Fibroblast of skin of left biceps (primary cell): Measurements from ENCODE around the gene ANO8.
"Not testable (repeated sequence)": the region's sequence is repeated elsewhere in the genome, so short reads cannot be mapped to it uniquely, and the experiment has no call there.

Experiments used
- DNase-seq, 2 experiments: peaks; one replicate each; pipeline ENCODE4 v3.0.0-alpha.2; 2013; ENCODE audit warnings: low read depth in 2 of 2

The ANO8 gene

DNA sequence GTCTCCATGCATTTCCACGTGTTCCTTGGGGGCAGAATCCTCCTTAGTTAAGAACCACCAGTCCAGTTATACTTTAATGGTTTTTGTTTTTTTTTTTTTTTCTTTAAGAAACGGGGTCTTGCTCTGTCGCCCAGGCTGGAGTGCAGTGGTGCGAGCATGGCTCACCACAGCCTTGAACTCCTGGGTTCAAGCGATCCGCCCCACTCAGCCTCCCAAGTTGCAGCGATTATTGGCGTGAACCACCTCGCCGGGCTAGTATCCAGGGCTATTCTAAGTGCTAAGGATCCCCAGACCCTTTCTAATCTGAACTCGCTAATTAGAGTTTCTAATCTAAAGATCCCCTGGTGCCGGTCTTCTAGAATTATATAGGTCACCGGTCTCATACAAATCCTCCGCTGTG lies 41.0 kb downstream of the ANO8 start:
- no peak for DNase-seq

- peak; percentile 61 to 65 for DNase-seq
Measured at GRCh38 chr19:17292301-17293074, 42.2 kb downstream of the ANO8 start.

GRCh38 chr19:17289489-17289888 lies 45.2 kb downstream of the ANO8 start:
- DNase-seq = peak; percentile 49 to 54

- DNase-seq = no peak
Measured at GRCh38 chr19:17286752-17287151, 47.9 kb downstream of the ANO8 start.

DNA sequence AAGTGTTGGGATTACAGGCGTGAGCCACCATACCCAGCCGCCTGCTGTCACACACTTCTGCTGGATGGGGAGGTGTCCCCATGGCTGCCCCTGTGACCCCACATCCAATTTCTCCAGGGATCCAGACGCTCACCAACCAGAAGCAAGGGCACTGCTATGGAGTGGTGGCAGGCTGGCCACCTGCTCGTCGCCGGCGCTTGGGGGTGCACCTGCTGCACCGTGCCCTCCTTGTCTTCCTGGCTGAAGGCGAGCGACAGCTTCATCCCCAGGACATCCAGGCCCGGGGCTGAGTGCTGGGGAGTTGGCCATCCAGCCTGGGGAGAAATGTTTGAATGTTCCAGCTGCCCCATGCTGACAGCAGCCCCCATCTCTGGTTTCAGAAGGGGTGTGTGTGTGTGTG lies 48.4 kb downstream of the ANO8 start:
- DNase-seq = no peak

GRCh38 chr19:17285415-17286135 lies 49.1 kb downstream of the ANO8 start:
- DNase-seq = no peak

GRCh38 chr19:17283504-17283996 lies 51.1 kb downstream of the ANO8 start:
- DNase-seq = no peak

- DNase-seq = peak; percentile 18 to 21
Measured at GRCh38 chr19:17282488-17283125, 52.0 kb downstream of the ANO8 start.

GRCh38 chr19:17281391-17282304 lies 53.0 kb downstream of the ANO8 start, which contains the start of gene ANKLE1:
ANKLE1 (plus strand) TSS chr19:17281901; CDS start chr19:17281921, 20 bp downstream.
- no peak for DNase-seq

GRCh38 chr19:17279436-17279835 lies 55.2 kb downstream of the ANO8 start:
- DNase-seq = no peak

DNA sequence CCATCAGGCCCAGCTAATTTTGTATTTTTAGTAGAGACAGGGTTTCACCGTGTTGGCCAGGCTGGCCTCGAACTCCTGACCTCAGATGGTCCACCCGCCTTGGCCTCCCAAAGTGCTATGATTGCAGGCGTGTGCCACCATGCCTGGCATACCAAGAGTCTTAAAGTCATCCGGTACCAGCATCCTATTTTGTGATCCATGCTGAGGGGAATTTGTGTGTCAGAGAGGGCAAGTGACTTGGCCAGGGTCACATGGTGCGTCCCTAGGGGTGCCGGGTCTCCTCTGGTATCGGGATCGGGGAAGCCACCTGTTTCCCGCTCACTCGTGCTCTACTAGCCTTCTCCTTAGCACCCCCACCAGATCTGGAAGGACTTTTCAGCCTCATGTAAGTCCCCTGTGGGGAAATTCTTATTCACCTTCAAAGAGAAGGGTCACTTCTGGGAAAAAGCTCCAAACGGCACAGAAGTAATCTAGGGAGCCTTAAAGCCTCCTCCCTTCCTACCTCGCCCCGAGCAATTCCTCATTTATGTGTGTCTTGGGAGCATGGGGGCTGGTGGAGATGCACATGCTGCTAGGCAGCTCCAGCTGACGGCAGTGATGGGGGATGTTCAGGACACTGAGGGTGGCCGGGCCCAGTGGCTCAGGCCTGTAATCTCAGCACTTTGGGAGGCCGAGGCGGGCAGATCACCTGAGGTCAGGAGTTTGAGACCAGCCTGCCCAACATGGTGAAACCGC lies 59.0 kb downstream of the ANO8 start:
- no peak for DNase-seq

DNA sequence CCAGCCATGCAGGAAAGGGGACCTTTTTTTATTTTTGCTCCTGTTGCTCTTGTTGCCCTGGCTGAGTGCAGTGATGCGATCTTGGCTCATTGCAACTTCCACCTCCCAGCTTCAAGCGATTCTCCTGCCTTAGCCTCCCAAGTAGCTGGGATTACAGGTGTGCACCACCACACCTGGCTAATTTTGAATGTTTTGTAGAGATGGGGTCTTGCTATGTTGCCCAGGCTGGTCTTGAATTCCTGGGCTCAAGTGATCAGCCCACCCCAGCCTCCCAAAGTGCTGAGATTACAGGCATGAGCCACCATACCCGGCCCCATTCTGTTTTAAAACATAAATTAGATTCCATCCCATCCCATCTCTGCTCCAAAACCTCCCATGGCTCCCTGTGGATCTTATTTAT lies 59.8 kb downstream of the ANO8 start:
- not testable (repeated sequence) for DNase-seq
